Activated T-cell treated with anti-CD3 and anti-CD28 coated beads for 24 hours (primary cell): ENCODE measurements around the gene SEPTIN6.
A peak's percentile ranks its signal among the peaks of the same experiment; 100 is the strongest.

ENCODE experiments used
- DNase-seq: peaks from one replicate; pipeline ENCODE4 v3.0.0-alpha.2; 2020; ENCODE audit warnings: low read depth

Gene SEPTIN6

DNA sequence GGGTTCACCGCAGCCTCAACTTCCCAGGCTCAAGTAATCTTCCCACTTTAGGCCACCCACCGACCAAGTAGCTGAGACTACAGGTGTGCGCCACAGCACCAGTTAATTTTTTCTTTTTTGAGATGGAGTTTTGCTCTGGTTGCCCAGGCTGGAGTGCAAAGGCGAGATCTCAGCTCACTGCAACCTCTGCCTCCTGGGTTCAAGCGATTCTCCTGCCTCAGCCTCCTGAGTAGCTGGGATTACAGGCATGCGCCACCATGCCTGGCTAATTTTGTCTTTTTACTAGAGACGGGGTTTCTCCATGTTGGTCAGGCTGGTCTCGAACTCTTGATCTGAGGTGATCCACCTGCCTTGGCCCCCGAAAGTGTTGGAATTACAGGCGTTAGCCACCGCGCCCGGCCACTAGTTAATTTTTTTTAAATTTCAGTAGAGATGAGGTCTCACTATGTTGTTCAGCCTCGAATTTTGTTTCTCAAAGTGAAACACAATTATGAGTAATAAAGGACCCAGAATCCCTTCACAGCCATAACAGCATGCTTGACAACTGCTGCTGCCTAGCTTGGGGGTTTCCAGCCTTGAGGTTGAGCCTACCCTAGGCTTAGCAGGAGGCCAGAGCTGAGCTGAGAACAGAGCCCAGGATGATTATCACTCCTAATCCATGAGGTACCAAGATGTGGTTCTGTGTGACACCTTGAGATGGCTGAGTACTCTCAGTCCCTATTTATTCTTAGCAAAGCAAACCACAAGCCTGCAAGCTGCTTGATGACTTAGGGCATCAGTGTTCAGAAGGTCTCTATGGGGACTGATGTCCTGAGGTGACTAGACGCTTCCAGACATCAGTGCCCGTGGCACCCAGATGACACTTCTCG is 45.2 kb downstream of the SEPTIN6 start:
- DNase-seq, result peak; percentile 56

DNA sequence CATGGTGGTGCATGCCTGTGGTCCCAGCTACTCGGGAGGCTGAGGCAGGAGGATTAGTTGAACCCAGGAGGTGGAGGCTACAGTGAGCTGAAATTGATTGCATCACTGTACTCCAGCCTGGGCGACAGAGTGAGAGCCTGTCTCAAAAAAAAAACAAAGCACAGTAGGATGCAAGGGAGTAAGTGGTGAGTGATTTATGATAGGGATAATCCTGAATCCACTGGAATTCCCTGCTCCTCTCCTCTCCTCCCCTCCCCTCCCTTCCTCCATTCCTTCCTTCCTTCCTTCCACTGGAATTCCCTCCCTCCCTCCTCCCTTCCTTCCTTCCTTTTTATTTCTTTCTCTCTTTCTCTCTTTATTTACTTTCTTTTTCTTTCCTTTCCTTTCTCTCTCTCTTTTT is 45.9 kb downstream of the SEPTIN6 start:
- DNase-seq, result no peak

GRCh38 chrX:119646515-119646914 is 46.5 kb downstream of the SEPTIN6 start:
- DNase-seq, result no peak

GRCh38 chrX:119643696-119644095 is 49.3 kb downstream of the SEPTIN6 start:
- DNase-seq, result no peak
